22Rv1 (cell line): ENCODE results near the gene PRMT3.

Experiments used
- ZFX ChIP-seq: fragments of 450-650 bp; IDR thresholded peaks from 2 replicates; pipeline ENCODE4 v1.6.1; 2017; ENCODE audit warnings: antibody characterized with exemption, borderline replicate concordance
- TF ChIP-seq, protein P1 (sequence below): fragments of 450-650 bp; IDR thresholded peaks from 2 replicates; pipeline ENCODE4 v1.5.1; 2017; ENCODE audit warnings: mild to moderate bottlenecking

DNA sequence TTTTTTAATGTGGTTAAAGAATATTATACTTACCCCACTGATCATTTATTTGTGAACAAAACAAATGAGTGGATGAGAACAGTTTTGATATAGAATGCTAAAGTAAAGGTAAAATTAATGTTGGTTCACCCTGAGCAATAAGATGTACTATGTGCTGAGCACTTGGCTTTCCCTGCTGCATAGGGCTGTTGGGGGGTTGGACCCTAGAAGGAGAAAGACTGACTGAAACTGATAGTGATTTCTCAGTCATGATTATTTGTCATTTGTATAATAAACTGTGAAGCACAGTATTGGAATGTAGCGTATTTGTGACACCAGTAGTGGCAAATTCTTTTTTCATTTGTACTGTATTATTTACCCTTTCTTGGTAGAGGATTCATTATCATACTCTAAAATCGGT is 63.3 kb downstream of the PRMT3 start:
- TF ChIP-seq, protein P1, sequence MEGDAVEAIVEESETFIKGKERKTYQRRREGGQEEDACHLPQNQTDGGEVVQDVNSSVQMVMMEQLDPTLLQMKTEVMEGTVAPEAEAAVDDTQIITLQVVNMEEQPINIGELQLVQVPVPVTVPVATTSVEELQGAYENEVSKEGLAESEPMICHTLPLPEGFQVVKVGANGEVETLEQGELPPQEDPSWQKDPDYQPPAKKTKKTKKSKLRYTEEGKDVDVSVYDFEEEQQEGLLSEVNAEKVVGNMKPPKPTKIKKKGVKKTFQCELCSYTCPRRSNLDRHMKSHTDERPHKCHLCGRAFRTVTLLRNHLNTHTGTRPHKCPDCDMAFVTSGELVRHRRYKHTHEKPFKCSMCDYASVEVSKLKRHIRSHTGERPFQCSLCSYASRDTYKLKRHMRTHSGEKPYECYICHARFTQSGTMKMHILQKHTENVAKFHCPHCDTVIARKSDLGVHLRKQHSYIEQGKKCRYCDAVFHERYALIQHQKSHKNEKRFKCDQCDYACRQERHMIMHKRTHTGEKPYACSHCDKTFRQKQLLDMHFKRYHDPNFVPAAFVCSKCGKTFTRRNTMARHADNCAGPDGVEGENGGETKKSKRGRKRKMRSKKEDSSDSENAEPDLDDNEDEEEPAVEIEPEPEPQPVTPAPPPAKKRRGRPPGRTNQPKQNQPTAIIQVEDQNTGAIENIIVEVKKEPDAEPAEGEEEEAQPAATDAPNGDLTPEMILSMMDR: no peak
- TF ChIP-seq ZFX: no peak
